ENCODE results near the gene ATP8B3.

- TF ChIP-seq CTCF (conservative IDR thresholded peaks at IDR 0.05; ENCODE audit: low read depth in 2 of 2), result no peak
- TF ChIP-seq EZH2 (IDR thresholded peaks at IDR 0.05; ENCODE audit: low read depth, unreplicated experiment), result no peak
- TF ChIP-seq REST (IDR thresholded peaks at IDR 0.05; ENCODE audit: unreplicated experiment), result no peak
- no peak for TF ChIP-seq POLR2AphosphoS5 (IDR thresholded peaks at IDR 0.05; ENCODE audit: low read depth)
- TF ChIP-seq EZH2phosphoT487 (IDR thresholded peaks at IDR 0.05; ENCODE audit: unreplicated experiment), result no peak
- no peak for TF ChIP-seq ZNF114 (CRISPR knock-in tag; IDR thresholded peaks at IDR 0.05)
- no peak for TF ChIP-seq ZNF331 (CRISPR knock-in tag; IDR thresholded peaks at IDR 0.05; ENCODE audit: low read depth)
These were observed 67.9 kb downstream of the ATP8B3 start for GRCh38 chr19:1744133-1744665.

Data from GM23338 (cell line).